HG03196 (cell line): Measurements from ENCODE around the gene PTGFRN.

Experiments used
- ATAC-seq: cut with Tn5 transposase; IDR thresholded peaks from one replicate; pipeline ENCODE4 v1.9.1; 2021; ENCODE audit not compliant: unreplicated experiment

Gene PTGFRN

GRCh38 chr1:116997636-116998035, 87.9 kb downstream of the PTGFRN start:
- no peak for ATAC-seq

GRCh38 chr1:116999596-116999995, 89.9 kb downstream of the PTGFRN start:
- ATAC-seq = no peak

GRCh38 chr1:117000142-117000541, 90.4 kb downstream of the PTGFRN start:
- ATAC-seq = no peak

- peak; percentile 93 for ATAC-seq
Measured at GRCh38 chr1:117001254-117001927, 91.7 kb downstream of the PTGFRN start, which contains the start of gene CD101. TSS of gene CD101 (plus strand) at chr1:117001760. CDS start at chr1:117001818, 58 bp downstream.

GRCh38 chr1:117003223-117003875, 93.6 kb downstream of the PTGFRN start:
- no peak for ATAC-seq

GRCh38 chr1:117007719-117008013, 98.0 kb downstream of the PTGFRN start:
- ATAC-seq = no peak

GRCh38 chr1:117008656-117009055, 98.9 kb downstream of the PTGFRN start:
- ATAC-seq = no peak

GRCh38 chr1:117009132-117009531, 99.4 kb downstream of the PTGFRN start:
- no peak for ATAC-seq

GRCh38 chr1:117010310-117010969, 100.7 kb downstream of the PTGFRN start:
- no peak for ATAC-seq

GRCh38 chr1:117011334-117011733, 101.6 kb downstream of the PTGFRN start:
- no peak for ATAC-seq

GRCh38 chr1:117013309-117013858, 103.7 kb downstream of the PTGFRN start:
- ATAC-seq = no peak

- ATAC-seq = no peak
Measured at GRCh38 chr1:117014209-117014608, 104.5 kb downstream of the PTGFRN start.

- no peak for ATAC-seq
Measured at GRCh38 chr1:117015724-117016123, 106.0 kb downstream of the PTGFRN start.

GRCh38 chr1:117017062-117017461, 107.3 kb downstream of the PTGFRN start:
- no peak for ATAC-seq

GRCh38 chr1:117017648-117018047, 107.9 kb downstream of the PTGFRN start:
- ATAC-seq = no peak

- no peak for ATAC-seq
Measured at GRCh38 chr1:117020526-117021156, 110.9 kb downstream of the PTGFRN start.

- ATAC-seq = no peak
Measured at GRCh38 chr1:117022114-117022513, 112.4 kb downstream of the PTGFRN start.

- no peak for ATAC-seq
Measured at GRCh38 chr1:117025568-117025967, 115.9 kb downstream of the PTGFRN start.

- ATAC-seq = no peak
Measured at GRCh38 chr1:117026361-117026760, 116.6 kb downstream of the PTGFRN start.

- no peak for ATAC-seq
Measured at GRCh38 chr1:117029685-117030084, 120.0 kb downstream of the PTGFRN start.

- ATAC-seq = no peak
Measured at GRCh38 chr1:117030271-117030877, 120.7 kb downstream of the PTGFRN start.
